HL-60 (cell line): ENCODE results near the gene TRERF1.

ENCODE experiments used
- GABPA ChIP-seq: IDR thresholded peaks from 2 replicates; pipeline ENCODE4 v1.6.1; 2012; ENCODE audit warnings: low read depth
- POLR2AphosphoS5 ChIP-seq: IDR thresholded peaks from 2 replicates; pipeline ENCODE4 v1.6.1; 2012; ENCODE audit warnings: low read depth
- TF ChIP-seq, protein P1 (sequence below): IDR thresholded peaks from one replicate; pipeline ENCODE4 v1.5.1; 2011; ENCODE audit warnings: low read length, control low read depth, inconsistent platforms; ENCODE audit not compliant: insufficient read depth
- TF ChIP-seq, protein P2 (sequence below): IDR thresholded peaks from 2 replicates; pipeline ENCODE4 v1.6.1; 2012; ENCODE audit warnings: low read depth; ENCODE audit not compliant: insufficient replicate concordance

- TF ChIP-seq, protein P1, sequence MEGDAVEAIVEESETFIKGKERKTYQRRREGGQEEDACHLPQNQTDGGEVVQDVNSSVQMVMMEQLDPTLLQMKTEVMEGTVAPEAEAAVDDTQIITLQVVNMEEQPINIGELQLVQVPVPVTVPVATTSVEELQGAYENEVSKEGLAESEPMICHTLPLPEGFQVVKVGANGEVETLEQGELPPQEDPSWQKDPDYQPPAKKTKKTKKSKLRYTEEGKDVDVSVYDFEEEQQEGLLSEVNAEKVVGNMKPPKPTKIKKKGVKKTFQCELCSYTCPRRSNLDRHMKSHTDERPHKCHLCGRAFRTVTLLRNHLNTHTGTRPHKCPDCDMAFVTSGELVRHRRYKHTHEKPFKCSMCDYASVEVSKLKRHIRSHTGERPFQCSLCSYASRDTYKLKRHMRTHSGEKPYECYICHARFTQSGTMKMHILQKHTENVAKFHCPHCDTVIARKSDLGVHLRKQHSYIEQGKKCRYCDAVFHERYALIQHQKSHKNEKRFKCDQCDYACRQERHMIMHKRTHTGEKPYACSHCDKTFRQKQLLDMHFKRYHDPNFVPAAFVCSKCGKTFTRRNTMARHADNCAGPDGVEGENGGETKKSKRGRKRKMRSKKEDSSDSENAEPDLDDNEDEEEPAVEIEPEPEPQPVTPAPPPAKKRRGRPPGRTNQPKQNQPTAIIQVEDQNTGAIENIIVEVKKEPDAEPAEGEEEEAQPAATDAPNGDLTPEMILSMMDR: no peak
- TF ChIP-seq POLR2AphosphoS5 (no peak), GABPA (no peak)
- TF ChIP-seq, protein P2, sequence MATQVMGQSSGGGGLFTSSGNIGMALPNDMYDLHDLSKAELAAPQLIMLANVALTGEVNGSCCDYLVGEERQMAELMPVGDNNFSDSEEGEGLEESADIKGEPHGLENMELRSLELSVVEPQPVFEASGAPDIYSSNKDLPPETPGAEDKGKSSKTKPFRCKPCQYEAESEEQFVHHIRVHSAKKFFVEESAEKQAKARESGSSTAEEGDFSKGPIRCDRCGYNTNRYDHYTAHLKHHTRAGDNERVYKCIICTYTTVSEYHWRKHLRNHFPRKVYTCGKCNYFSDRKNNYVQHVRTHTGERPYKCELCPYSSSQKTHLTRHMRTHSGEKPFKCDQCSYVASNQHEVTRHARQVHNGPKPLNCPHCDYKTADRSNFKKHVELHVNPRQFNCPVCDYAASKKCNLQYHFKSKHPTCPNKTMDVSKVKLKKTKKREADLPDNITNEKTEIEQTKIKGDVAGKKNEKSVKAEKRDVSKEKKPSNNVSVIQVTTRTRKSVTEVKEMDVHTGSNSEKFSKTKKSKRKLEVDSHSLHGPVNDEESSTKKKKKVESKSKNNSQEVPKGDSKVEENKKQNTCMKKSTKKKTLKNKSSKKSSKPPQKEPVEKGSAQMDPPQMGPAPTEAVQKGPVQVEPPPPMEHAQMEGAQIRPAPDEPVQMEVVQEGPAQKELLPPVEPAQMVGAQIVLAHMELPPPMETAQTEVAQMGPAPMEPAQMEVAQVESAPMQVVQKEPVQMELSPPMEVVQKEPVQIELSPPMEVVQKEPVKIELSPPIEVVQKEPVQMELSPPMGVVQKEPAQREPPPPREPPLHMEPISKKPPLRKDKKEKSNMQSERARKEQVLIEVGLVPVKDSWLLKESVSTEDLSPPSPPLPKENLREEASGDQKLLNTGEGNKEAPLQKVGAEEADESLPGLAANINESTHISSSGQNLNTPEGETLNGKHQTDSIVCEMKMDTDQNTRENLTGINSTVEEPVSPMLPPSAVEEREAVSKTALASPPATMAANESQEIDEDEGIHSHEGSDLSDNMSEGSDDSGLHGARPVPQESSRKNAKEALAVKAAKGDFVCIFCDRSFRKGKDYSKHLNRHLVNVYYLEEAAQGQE: no peak
Measured at GRCh38 chr6:42236682-42237473, 214.8 kb downstream of the TRERF1 start.
